GM12891 (cell line): ENCODE data around the gene SMIM43.

Source experiments
- POLR2A ChIP-seq: IDR thresholded peaks from 2 replicates; pipeline ENCODE4 v1.6.1; 2011; ENCODE audit warnings: low read depth, low read length, control low read depth
- POLR2AphosphoS5 ChIP-seq: IDR thresholded peaks from 2 replicates; pipeline ENCODE4 v1.6.1; 2011; ENCODE audit warnings: low read depth, low read length, control low read depth
- TAF1 ChIP-seq: IDR thresholded peaks from 2 replicates; pipeline ENCODE4 v1.6.1; 2011; ENCODE audit warnings: low read depth, low read length, control low read depth

DNA sequence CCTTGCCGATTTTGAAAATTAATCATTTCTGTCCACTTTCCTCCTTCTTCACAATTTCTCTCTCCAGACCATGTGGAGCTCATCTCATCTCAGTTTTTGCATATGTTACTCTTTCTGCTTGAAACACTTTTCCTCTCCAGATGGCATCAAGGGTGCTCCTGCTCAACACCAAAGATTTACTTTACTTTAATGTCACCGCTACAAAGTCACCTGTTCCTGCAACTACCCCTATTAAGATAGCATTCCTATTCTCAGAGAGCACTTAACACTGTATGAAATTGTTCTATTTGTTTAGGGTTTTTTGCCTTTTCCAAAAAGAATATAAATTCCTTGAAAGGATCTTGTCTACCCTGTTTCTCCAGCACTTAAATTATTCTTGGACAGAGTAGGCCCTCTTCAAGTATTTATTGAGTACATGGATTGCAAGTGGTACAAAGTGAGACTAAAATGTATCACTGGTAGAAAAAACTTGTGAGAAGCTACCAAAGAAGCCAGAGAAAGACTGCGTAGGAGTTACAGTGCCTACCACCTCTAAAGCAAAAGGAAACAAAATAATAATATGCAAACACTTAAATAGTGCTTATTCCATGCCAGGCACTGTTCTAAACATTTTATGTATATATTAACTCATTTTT is 35.0 kb upstream of the SMIM43 start:
- TF ChIP-seq POLR2A (no peak), POLR2AphosphoS5 (no peak), TAF1 (no peak)
